H1 (cell line): ENCODE data around the gene MFNG. TPM values are rescaled to one million over a fixed set of nuclear protein-coding genes. Genes with fewer than 3 reads are reported as not detected.

Experiments
- ATF3 ChIP-seq: IDR thresholded peaks from 2 replicates; pipeline ENCODE4 v1.6.1; 2011; ENCODE audit warnings: low read depth, mild to moderate bottlenecking, low read length; ENCODE audit not compliant: insufficient read depth
- BRCA1 ChIP-seq: IDR thresholded peaks from 2 replicates; pipeline ENCODE4 v1.6.1; 2012; ENCODE audit warnings: low read depth, low read length, improper control_type of control experiment
- CREB1 ChIP-seq: IDR thresholded peaks from 2 replicates; pipeline ENCODE4 v1.6.1; 2012; ENCODE audit warnings: inconsistent platforms
- CTBP2 ChIP-seq: IDR thresholded peaks from 2 replicates; pipeline ENCODE4 v1.7.0; 2011; ENCODE audit warnings: borderline replicate concordance, mild to moderate bottlenecking, moderate library complexity, mixed read lengths, low read length; ENCODE audit not compliant: insufficient read depth, insufficient read length
- CTCF ChIP-seq, 3 experiments: IDR thresholded peaks; 1 replicate in 2 of 3; 2 replicates in 1 of 3; pipeline versions ENCODE4 v1.5.1 to v1.6.1; 2011; ENCODE audit warnings: low read length in 3 of 3, mild to moderate bottlenecking in 3 of 3, inconsistent platforms in 2 of 3, low read depth in 1 of 3, moderate library complexity in 1 of 3; ENCODE audit not compliant: insufficient read depth in 1 of 3; ENCODE audit errors: control extremely low read depth in 1 of 3
- EZH2 ChIP-seq: fragments of 200-600 bp; sonication (generic); IDR thresholded peaks from 2 replicates; pipeline ENCODE4 v1.7.1; 2012; ENCODE audit warnings: low read depth, mild to moderate bottlenecking, moderate library complexity, low read length, inconsistent platforms; ENCODE audit not compliant: severe bottlenecking
- FOSL1 ChIP-seq: IDR thresholded peaks from 2 replicates; pipeline ENCODE4 v1.6.1; 2011; ENCODE audit warnings: mild to moderate bottlenecking, low read depth, low read length, moderate library complexity; ENCODE audit not compliant: insufficient read depth
- GABPA ChIP-seq: IDR thresholded peaks from 2 replicates; pipeline ENCODE4 v1.6.1; 2011; ENCODE audit warnings: mild to moderate bottlenecking, low read length, moderate library complexity, borderline replicate concordance; ENCODE audit not compliant: insufficient read depth
- JUN ChIP-seq: IDR thresholded peaks from 2 replicates; pipeline ENCODE4 v1.6.1; 2011; ENCODE audit warnings: low read depth, mild to moderate bottlenecking, improper control_type of control experiment, low read length
- MAFK ChIP-seq: IDR thresholded peaks from 2 replicates; pipeline ENCODE4 v1.6.1; 2012; ENCODE audit warnings: low read depth, mild to moderate bottlenecking, improper control_type of control experiment, low read length
- MAX ChIP-seq: IDR thresholded peaks from 2 replicates; pipeline ENCODE4 v1.6.1; 2012; ENCODE audit warnings: inconsistent platforms
- NRF1 ChIP-seq: IDR thresholded peaks from 2 replicates; pipeline ENCODE4 v1.6.1; 2011; ENCODE audit warnings: mild to moderate bottlenecking, low read depth, low read length, improper control_type of control experiment
- POLR2AphosphoS5 ChIP-seq: IDR thresholded peaks from 2 replicates; pipeline ENCODE4 v1.6.1; 2011; ENCODE audit warnings: low read depth, low read length
- POU5F1 ChIP-seq: IDR thresholded peaks from 2 replicates; pipeline ENCODE4 v1.6.1; 2011; ENCODE audit warnings: low read depth, mild to moderate bottlenecking, low read length, moderate library complexity
- SIN3A ChIP-seq, 2 experiments: IDR thresholded peaks in 1 of 2; conservative IDR thresholded peaks in 1 of 2; 2 replicates each; pipeline ENCODE4 v1.6.1; 2011 to 2012; ENCODE audit warnings: low read length in 2 of 2, improper control_type of control experiment in 1 of 2, low read depth in 1 of 2, mild to moderate bottlenecking in 1 of 2
- SIRT6 ChIP-seq: IDR thresholded peaks from one replicate; pipeline ENCODE4 v1.7.1; 2012; ENCODE audit warnings: low read length, inconsistent platforms
- SP2 ChIP-seq: IDR thresholded peaks from 2 replicates; pipeline ENCODE4 v1.6.1; 2012; ENCODE audit warnings: mild to moderate bottlenecking, low read length, inconsistent platforms
- TAF1 ChIP-seq: IDR thresholded peaks from 2 replicates; pipeline ENCODE4 v1.6.1; 2011; ENCODE audit warnings: mild to moderate bottlenecking, low read depth, low read length
- TAF7 ChIP-seq: optimal IDR thresholded peaks from 2 replicates; pipeline ENCODE3; 2011; ENCODE audit warnings: low read depth, mild to moderate bottlenecking, inconsistent platforms, low read length, moderate library complexity, borderline replicate concordance
- polyA plus RNA-seq, 7 experiments: library from polyadenylated mRNA; depleted of rRNA in 3 of 7; stranded (reverse) in 5 of 7; unstranded in 2 of 7; fragments of >200 nt in 5 of 7; fragments of 200-250 nt in 2 of 7; gene quantifications; 1 replicate in 5 of 7; 2 replicates in 1 of 7; 4 replicates in 1 of 7; pipeline versions ENCODE4 v1.2.1 to v1.2.3, GENCODE V29; 2011 to 2013; ENCODE audit warnings: missing spikeins in 2 of 7, mixed read lengths in 2 of 7
- total RNA-seq: library from RNA; stranded (reverse); fragmentation: NEBNext Ultra II Directional; extraction: Animal tissue kit (Norgen Biotek cat#: 25700); gene quantifications from 2 replicates; pipeline ENCODE4 v1.2.1, GENCODE V29; 2021

MFNG gene
- total and polyA plus RNA-seq, 2 of the 8 experiments (the other 6 are each of a cell fraction or from before 2014, with no cell fraction given), result 1.7 to 5.5 TPM

DNA sequence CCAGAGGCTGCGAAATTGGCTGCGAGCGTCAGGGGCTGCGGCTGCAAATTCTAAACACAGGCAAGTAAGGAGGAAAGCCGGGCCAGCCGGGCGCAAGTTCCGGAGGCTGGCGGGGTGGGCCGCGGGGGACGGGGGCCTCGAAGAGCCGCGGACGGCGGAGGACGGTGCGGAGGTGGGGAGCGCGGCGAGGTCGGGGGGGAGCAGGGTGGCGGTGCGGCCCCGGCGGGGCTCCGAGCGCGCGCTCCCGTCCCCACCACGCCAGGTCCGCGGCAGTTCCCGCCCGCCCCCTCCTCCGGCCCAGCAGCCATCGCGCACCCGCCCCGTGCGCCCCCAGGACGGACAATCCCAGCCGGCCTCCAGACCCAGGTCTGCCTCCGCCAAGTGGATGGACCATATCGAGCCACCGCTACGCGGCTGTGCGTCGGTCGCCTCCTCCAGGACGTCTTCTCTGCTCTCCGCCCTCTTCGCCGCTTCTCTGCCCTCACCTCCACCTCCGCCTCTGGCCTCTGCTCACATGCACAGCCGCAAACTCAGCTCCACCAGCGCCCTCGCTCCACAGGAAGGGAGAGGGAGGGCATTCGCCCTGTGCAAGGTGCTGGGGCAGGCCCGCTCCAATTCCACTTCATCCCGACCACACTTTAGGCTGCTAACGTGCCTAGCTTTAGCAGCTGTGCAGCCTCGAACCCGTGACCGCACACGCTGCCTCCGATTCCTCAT is 66.1 kb downstream of the MFNG start (continued):
- TF ChIP-seq TAF1 (no peak), ATF3 (no peak), MAFK (no peak), FOSL1 (no peak), BRCA1 (no peak), SP2 (no peak), CTBP2 (no peak), TAF7 (no peak), JUN (no peak), POU5F1 (no peak), CREB1 (peak; percentile 66), SIRT6 (no peak), POLR2AphosphoS5 (no peak), GABPA (0 out of 2 replicates have a peak, but pooled peaks have one; percentile 43), NRF1 (no peak), EZH2 (peak; percentile 31), CTCF (IDR thresholded peaks at IDR 0.05; ENCODE audit: control extremely low read depth in 1 of 3, insufficient read depth in 1 of 3, low read depth in 1 of 3, low read length in 3 of 3) (peak in 2 of 3 experiments; percentile 2 to 29; a peak in 1 of 4 replicates), MAX (peak; percentile 39; the same call in 1 of the 2 replicates), SIN3A (conservative IDR thresholded peaks at IDR 0.05 in 1 of 2, IDR thresholded peaks at IDR 0.05 in 1 of 2; ENCODE audit: low read depth in 1 of 2, low read length in 2 of 2) (no peak)
